OCI-LY3 (cell line): ENCODE measurements around the gene LRPAP1.

Source experiments
- H2AFZ ChIP-seq: fragments of 200-600, 300-600 bp; shearing (Covaris generic); 2 replicates; pipeline ENCODE4 v1.6.0; 2014; ENCODE audit warnings: antibody characterized with exemption, low read depth, low read length
- H3K27ac ChIP-seq: fragments of 200-600, 300-600 bp; sonication (generic); 2 replicates; pipeline ENCODE4 v1.5.1; 2014; ENCODE audit warnings: mild to moderate bottlenecking, low read length, moderate library complexity, mixed read lengths
- H3K27me3 ChIP-seq: fragments of 200-600, 300-600 bp; sonication (generic); 2 replicates; pipeline ENCODE4 v1.6.1; 2014; ENCODE audit warnings: low read depth, low read length, mixed read lengths
- H3K36me3 ChIP-seq: fragments of 200-600, 300-600 bp; sonication (generic); replicated peaks from 2 replicates; pipeline ENCODE3; 2014; ENCODE audit warnings: low read depth, low read length, mixed read lengths
- H3K4me1 ChIP-seq: fragments of 300-600, 200-600 bp; sonication (generic); 2 replicates; pipeline ENCODE4 v1.6.1; 2014; ENCODE audit warnings: low read length, mixed read lengths
- H3K4me2 ChIP-seq: fragments of 200-600, 300-600 bp; sonication (generic); 2 replicates; pipeline ENCODE4 v1.6.1; 2014; ENCODE audit warnings: low read length, mixed read lengths
- H3K4me3 ChIP-seq: fragments of 300-600, 200-600 bp; sonication (generic); 2 replicates; pipeline ENCODE4 v1.5.1; 2014; ENCODE audit warnings: antibody characterized with exemption, mild to moderate bottlenecking, low read length, moderate library complexity
- H3K79me2 ChIP-seq: fragments of 300-600, 200-600 bp; shearing (Covaris generic); 2 replicates; pipeline ENCODE4 v1.6.1; 2014; ENCODE audit warnings: mild to moderate bottlenecking, low read length, mixed read lengths
- H3K9ac ChIP-seq: fragments of 300-600, 200-600 bp; shearing (Covaris generic); 2 replicates; pipeline ENCODE4 v1.6.0; 2014; ENCODE audit warnings: mild to moderate bottlenecking, low read length, moderate library complexity
- H3K9me3 ChIP-seq: fragments of 200-600, 300-600 bp; shearing (Covaris generic); 2 replicates; pipeline ENCODE4 v1.6.1; 2014; ENCODE audit warnings: low read length, mixed read lengths; ENCODE audit not compliant: insufficient read depth
- H4K20me1 ChIP-seq: fragments of 200-600, 300-600 bp; sonication (generic); 2 replicates; pipeline ENCODE4 v1.6.1; 2016; ENCODE audit warnings: low read length, mixed read lengths; ENCODE audit not compliant: insufficient read depth
- CTCF ChIP-seq: fragments of 200-600, 300-600 bp; sonication (generic); IDR thresholded peaks from 2 replicates; pipeline ENCODE4 v1.5.1; 2014; ENCODE audit warnings: antibody characterized with exemption, low read length, low read depth
- EZH2phosphoT487 ChIP-seq: fragments of 200-600 bp; shearing (Covaris generic); IDR thresholded peaks from 2 replicates; pipeline ENCODE4 v1.6.1; 2018; ENCODE audit warnings: antibody characterized with exemption, mixed run types, low read depth

Gene LRPAP1

GRCh38 chr4:3487861-3488260, 44.4 kb downstream of the LRPAP1 start:
- Histone ChIP-seq H3K79me2 (no peaks in the 10 kb centered on the region), H3K9ac (no peak overlapping the region), H3K27ac (no peak overlapping the region), H3K9me3 (no peaks in the 10 kb centered on the region), H3K27me3 (peaks cover 84% of the 10 kb centered on the region), H2AFZ (no peak overlapping the region), H3K4me2 (no peak overlapping the region), H3K4me1 (peaks cover 11% of the 10 kb centered on the region; the same call in 1 of the 2 replicates), H3K4me3 (no peak overlapping the region), H3K36me3 (no peaks in the 10 kb centered on the region), H4K20me1 (peaks cover 8% of the 10 kb centered on the region; the same call in 1 of the 2 replicates)
- TF ChIP-seq EZH2phosphoT487 = no peak
- TF ChIP-seq CTCF = no peak

GRCh38 chr4:3486541-3487540, 45.4 kb downstream of the LRPAP1 start:
- Histone ChIP-seq H3K9ac (no peak overlapping the region), H3K4me2 (no peak overlapping the region), H3K79me2 (no peaks in the 10 kb centered on the region), H2AFZ (no peak overlapping the region), H3K36me3 (no peaks in the 10 kb centered on the region), H3K9me3 (no peaks in the 10 kb centered on the region), H3K27ac (no peak overlapping the region), H3K4me1 (peaks cover 11% of the 10 kb centered on the region; the same call in 1 of the 2 replicates), H3K4me3 (no peak overlapping the region), H3K27me3 (peaks cover 91% of the 10 kb centered on the region), H4K20me1 (peaks cover 8% of the 10 kb centered on the region; the same call in 1 of the 2 replicates)
- TF ChIP-seq CTCF (no peak), EZH2phosphoT487 (no peak)

GRCh38 chr4:3485886-3486540, 46.2 kb downstream of the LRPAP1 start:
- peaks cover 8% of the 10 kb centered on the region; the same call in 1 of the 2 replicates for H4K20me1 ChIP-seq
- H3K79me2 ChIP-seq = no peaks in the 10 kb centered on the region
- TF ChIP-seq EZH2phosphoT487 = no peak; the same call in 1 of the 2 replicates
- TF ChIP-seq CTCF = no peak
- no peaks in the 10 kb centered on the region for H3K9me3 ChIP-seq
- no peak overlapping the region for H3K9ac ChIP-seq
- H2AFZ ChIP-seq = no peak overlapping the region
- H3K27me3 ChIP-seq = peaks cover 91% of the 10 kb centered on the region
- no peaks in the 10 kb centered on the region for H3K36me3 ChIP-seq
- peaks cover 11% of the 10 kb centered on the region; the same call in 1 of the 2 replicates for H3K4me1 ChIP-seq
- peak overlapping the region; percentile 38; the same call in 1 of the 2 replicates for H3K4me2 ChIP-seq
- no peak overlapping the region for H3K4me3 ChIP-seq
- no peak overlapping the region for H3K27ac ChIP-seq
